GM12878 (cell line): ENCODE results near the gene SCGB1A1. TPM values are rescaled to one million over a fixed set of nuclear protein-coding genes. Genes with fewer than 3 reads are reported as not detected.
"Not testable (repeated sequence)": the region's sequence is repeated elsewhere in the genome, so short reads cannot be mapped to it uniquely, and the experiment has no call there.

Source experiments
- ATAC-seq: fragments of 200-7000 bp; cut with Tn5 transposase; 3 replicates; pipeline ENCODE4 v1.9.1; 2020; ENCODE audit warnings: mild to moderate bottlenecking, moderate library complexity
- BruUV-seq: library from RNA; stranded (reverse); fragments of 400-500 nt; replicated peaks from 2 replicates; lab custom pipeline; 2021; lab: Mats Ljungman, UMichigan
- CTCF ChIA-PET: fragments of 300-600 bp; sonication (Branson Sonifier 250); formaldehyde crosslinking; extraction: SDS; loops from one replicate; lab custom pipeline; 2021; ENCODE audit warnings: inconsistent platforms; lab: Yijun Ruan, JAX
- POLR2A ChIA-PET: fragments of 350-600 bp; formaldehyde crosslinking; extraction: SDS; loops from one replicate; lab custom pipeline; 2021; ENCODE audit warnings: inconsistent platforms; lab: Charles Lee
- RAD21 ChIA-PET: fragments of 300-600 bp; sonication (Branson Sonifier 250); formaldehyde crosslinking; loops from one replicate; lab custom pipeline; 2023; ENCODE audit warnings: antibody characterized with exemption; ENCODE audit not compliant: unreplicated experiment; lab: Charles Lee
- SMC1A ChIA-PET: fragments of 300-600 bp; sonication (Branson Sonifier 250); formaldehyde crosslinking; loops from one replicate; lab custom pipeline; 2023; ENCODE audit not compliant: unreplicated experiment, uncharacterized antibody; lab: Charles Lee
- DNase-seq: peaks from one replicate; pipeline ENCODE4 v3.0.0-alpha.2; 2011; ENCODE audit warnings: low read depth, low spot score
- FAIRE-seq: peaks from 3 replicates; lab custom pipeline; 2011; peaks lifted over from hg19 to GRCh38; lab: Jason Lieb, UNC
- H2AFZ ChIP-seq: 2 replicates; pipeline ENCODE4 v1.6.0; 2011; ENCODE audit warnings: low read depth, low read length, control low read depth; ENCODE audit not compliant: control insufficient read depth
- H3K27ac ChIP-seq: 2 replicates; pipeline ENCODE4 v1.5.1; 2011; ENCODE audit warnings: control low read depth; ENCODE audit not compliant: control insufficient read depth, insufficient read depth
- H3K27me3 ChIP-seq, 2 experiments: replicated peaks in 1 of 2; 2 replicates each; pipeline versions ENCODE4 v1.6.0 to v1.6.1; 2011; ENCODE audit warnings: low read length in 1 of 2; ENCODE audit not compliant: control insufficient read depth in 2 of 2, insufficient read depth in 2 of 2
- H3K36me3 ChIP-seq, 2 experiments: 2 replicates each; pipeline ENCODE4 v1.5.1; 2011; ENCODE audit warnings: low read length in 1 of 2; ENCODE audit not compliant: control insufficient read depth in 2 of 2, insufficient read depth in 2 of 2
- H3K4me1 ChIP-seq: 2 replicates; pipeline ENCODE4 v1.6.1; 2011; ENCODE audit warnings: mild to moderate bottlenecking, low read length, moderate library complexity, mixed read lengths; ENCODE audit not compliant: control insufficient read depth, insufficient read depth
- H3K4me2 ChIP-seq: 2 replicates; pipeline ENCODE4 v1.6.0; 2011; ENCODE audit warnings: control low read depth; ENCODE audit not compliant: control insufficient read depth, insufficient read depth
- H3K4me3 ChIP-seq: fragments of 200-600 bp; sonication (generic); 2 replicates; pipeline ENCODE4 v1.5.1; 2016
- H3K79me2 ChIP-seq: 2 replicates; pipeline ENCODE4 v1.6.0; 2011; ENCODE audit warnings: low read length; ENCODE audit not compliant: control insufficient read depth, insufficient read depth
- H3K9ac ChIP-seq: 2 replicates; pipeline ENCODE4 v1.8.0; 2011; ENCODE audit warnings: low read length, control low read depth, mixed read lengths; ENCODE audit not compliant: control insufficient read depth, insufficient read depth
- H3K9me3 ChIP-seq: replicated peaks from 3 replicates; pipeline ENCODE4 v1.5.1; 2011; ENCODE audit warnings: mild to moderate bottlenecking, low read length; ENCODE audit not compliant: control insufficient read depth, insufficient read depth
- H4K20me1 ChIP-seq: 2 replicates; pipeline ENCODE4 v1.6.0; 2011; ENCODE audit not compliant: control insufficient read depth, insufficient read depth
- SKIL ChIP-seq: fragments of 450-650 bp; IDR thresholded peaks from 2 replicates; pipeline ENCODE4 v1.6.1; 2017; ENCODE audit warnings: mild to moderate bottlenecking, low read depth, inconsistent platforms; ENCODE audit not compliant: poor library complexity, severe bottlenecking
- WGBS: methylation state at CpG from one replicate; pipeline ENCODE4 v1.1.6; 2016; ENCODE audit warnings: low lambda C conversion rate; ENCODE audit not compliant: insufficient replicate concordance, insufficient coverage; ENCODE audit errors: missing lambda C conversion rate; 5-methylcytosine and 5-hydroxymethylcytosine counted together
- in situ Hi-C: fragments of 300-500 bp; cut with MboI; formaldehyde crosslinking; loops from 9 replicates; pipeline ENCODE4 v1.14.3; 2018; ENCODE audit warnings: mixed read lengths
- intact Hi-C: fragments of 100-400 bp; cut with micrococcal nuclease; formaldehyde crosslinking; loops from one replicate; pipeline ENCODE4 v1.14.2; 2022; ENCODE audit not compliant: unreplicated experiment
- polyA plus RNA-seq, 11 experiments: library from polyadenylated mRNA; depleted of rRNA in 4 of 11; unstranded in 6 of 11; stranded (reverse) in 5 of 11; fragments of >200 nt; fragmentation: Nextera tagmentation in 4 of 11; fragmentation: Illumina TruSeq in 1 of 11; extraction: Ambion mirVana in 4 of 11; extraction: Trizol in 1 of 11; gene quantifications; 1 replicate in 1 of 11; 2 replicates in 10 of 11; pipeline versions ENCODE4 v1.2.1 to v1.2.3, GENCODE V29; 2011 to 2016; ENCODE audit warnings: inconsistent platforms in 2 of 11, missing spikeins in 2 of 11, low read depth in 1 of 11
- total RNA-seq, 4 experiments: library from RNA; depleted of rRNA in 3 of 4; stranded (reverse); fragments of >200 nt in 3 of 4; fragmentation: Illumina TruSeq in 1 of 4; extraction: Trizol in 1 of 4; gene quantifications; 2 replicates each; pipeline versions ENCODE4 v1.2.1 to v1.2.3, GENCODE V29; 2013 to 2021

SCGB1A1 gene
- total and polyA plus RNA-seq, 10 of the 15 experiments (the other 5 are each of a cell fraction or from before 2014, with no cell fraction given), result not detected

GRCh38 chr11:62449451-62449851, 30.6 kb downstream of the SCGB1A1 start (continued):
- no peak for TF ChIP-seq SKIL

- POLR2A ChIA-PET, ATAC-seq, intact Hi-C loops, DNase-seq, H2AFZ ChIP-seq, H3K27me3 ChIP-seq, BruUV-seq, H3K9ac ChIP-seq, H3K9me3 ChIP-seq, H3K79me2 ChIP-seq, FAIRE-seq, H3K27ac ChIP-seq, H3K4me1 ChIP-seq, H3K4me2 ChIP-seq, in situ Hi-C loops, H3K4me3 ChIP-seq, RAD21 ChIA-PET, H4K20me1 ChIP-seq, H3K36me3 ChIP-seq: not testable (repeated sequence)
- SMC1A ChIA-PET, result interaction anchor here (1.0 kb wide), 1 partner anchor 93 kb away, joined by 3 read pairs; no protein-coding TSS in a partner anchor
- CTCF ChIA-PET, result interaction anchor here (1.3 to 1.7 kb wide), 3 partner anchors 9 to 68 kb away, joined by 4 to 7 read pairs (median 5); no protein-coding TSS in a partner anchor
- WGBS, result 62% methylated on average over 7 of the region's 7 CpGs
Observed at GRCh38 chr11:62449912-62450311, 31.1 kb downstream of the SCGB1A1 start.
